Activated effector memory CD4-positive, alpha-beta T cell treated with Interleukin-2 at 50 U/mL for 16 hours (primary cell): ENCODE data around the gene MCEMP1.

ENCODE experiments used
- DNase-seq: peaks from one replicate; pipeline ENCODE4 v3.0.0-alpha.2; 2020

MCEMP1 gene

DNA sequence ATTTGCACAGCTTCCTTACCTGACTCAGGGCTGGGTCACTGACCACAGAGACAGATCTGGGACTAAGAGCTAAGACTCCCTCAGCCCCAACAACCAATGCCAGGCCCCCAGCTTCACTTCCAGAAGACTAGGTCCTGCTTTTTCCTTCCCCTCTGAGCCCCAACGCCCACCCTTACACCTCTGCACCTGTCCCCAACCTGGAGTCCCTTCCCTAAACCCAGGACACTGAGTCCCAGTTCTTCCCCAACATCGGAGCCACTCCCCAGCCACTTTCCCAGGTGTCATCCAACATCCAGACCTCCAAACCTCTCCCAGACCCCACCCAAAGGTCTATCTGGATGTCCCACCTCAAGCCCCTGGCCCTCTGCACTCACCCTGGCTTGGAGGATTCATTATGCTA, 22.1 kb downstream of the MCEMP1 start:
- DNase-seq, result no peak

DNA sequence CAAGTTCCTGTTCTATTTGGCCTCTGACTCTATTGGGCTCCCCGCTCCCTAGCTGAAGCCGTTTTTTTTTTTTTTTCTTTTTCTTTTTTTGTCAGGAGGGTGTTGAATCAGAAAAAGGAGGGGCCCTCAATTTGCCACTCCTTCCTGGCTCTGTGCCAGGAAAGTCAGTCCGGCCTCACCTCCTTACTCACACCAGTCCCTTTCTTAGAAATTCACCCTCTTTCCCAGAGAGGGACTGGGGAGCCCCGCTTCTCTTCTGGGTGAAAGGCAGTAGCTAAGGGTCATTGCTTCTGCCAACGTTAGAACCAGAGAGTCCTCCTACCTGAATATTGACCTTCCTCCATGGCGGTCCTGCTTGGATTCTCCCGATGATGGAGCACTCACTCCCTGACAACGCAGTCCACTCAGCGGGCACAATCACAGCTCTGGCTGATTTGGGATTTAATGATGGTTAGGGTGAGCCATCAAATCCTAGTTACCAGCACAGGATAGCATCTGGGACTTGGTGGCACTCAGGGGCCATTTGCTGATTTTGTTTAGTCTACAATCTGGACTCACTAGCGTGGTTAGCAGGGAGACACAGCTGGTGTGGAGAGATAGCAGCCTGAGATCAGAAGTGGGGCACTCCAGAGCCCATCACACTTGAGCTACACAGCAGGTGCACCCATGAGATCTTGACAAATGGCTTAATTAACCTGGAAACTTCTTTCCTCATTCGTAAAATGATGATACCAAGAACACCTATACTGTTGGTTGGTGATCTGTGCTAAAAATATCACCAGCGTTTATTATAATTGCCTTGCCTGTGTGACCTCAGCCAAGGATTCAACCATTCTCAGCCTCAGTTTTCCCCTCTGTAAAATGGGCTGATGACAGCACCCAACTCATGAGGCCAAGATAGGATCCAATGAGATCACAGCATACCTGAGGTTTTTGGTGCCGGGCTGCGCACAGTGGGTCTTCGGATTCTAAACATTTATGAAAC, 22.8 kb downstream of the MCEMP1 start:
- no peak for DNase-seq

DNA sequence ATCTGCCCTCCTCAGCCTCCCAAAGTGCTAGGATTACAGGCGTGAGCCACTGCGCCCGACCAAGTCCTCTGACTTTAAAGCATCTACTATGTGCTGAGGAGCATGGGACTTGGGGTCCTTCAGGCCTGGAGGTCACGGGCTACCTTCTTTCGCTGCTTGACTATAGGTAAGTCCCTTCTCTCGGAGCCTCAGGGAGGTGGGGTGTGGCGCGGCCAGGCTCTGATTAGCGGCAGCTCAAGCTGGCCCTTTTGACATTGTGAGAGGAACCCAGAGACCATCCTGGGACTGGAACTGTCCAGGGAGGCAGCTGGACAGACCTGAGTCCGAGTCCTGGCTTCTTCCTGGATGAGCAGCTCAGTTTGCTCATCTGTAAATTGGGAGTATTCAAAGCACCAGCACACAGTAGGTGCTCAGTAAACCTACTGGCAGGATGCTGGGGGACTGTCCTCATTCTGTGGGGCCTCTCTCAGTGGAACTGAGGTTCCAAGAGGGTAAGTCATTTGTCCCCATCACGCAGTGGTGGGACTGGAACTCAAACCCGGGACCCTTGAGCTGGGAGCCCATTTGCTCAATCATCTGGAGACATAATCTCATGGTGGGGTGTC, 24.3 kb downstream of the MCEMP1 start:
- DNase-seq, result no peak

DNA sequence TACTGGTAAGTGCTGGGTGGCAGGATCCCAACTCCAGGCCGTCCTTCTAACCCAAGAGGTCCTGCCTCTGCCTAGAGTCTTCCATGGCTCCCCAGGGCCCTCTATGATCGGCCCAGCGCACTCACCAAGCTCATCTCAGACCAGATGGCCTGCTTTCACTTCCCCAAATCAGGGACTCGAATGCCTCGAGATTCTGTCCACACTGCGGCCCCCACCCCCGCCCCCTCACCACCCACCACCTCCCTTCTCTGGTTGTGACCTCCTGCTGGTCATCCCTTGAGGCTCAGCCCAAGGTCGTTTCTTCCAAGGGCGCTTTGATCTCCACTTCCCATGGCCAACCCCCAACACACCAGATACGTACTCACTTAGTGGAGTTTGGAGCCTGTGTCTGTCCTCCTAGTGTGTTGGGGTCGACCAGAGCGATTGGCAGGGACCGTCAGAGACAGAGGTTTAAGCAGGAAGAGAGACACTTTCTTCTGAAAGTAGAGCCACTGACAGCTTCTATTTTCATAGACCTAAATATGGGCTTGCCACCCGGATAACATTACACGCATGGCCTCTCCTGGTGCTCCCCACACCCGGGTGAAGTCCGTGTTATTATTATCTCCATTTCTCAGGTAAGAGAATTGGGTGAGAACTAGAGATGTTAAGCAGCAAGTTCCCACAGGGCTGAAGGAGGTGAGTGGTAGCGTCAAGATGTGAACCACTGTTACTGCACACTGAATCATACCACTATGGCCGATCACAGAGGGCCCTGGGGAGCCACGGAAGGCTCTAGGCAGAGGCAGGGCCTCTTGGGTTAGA, 25.0 kb downstream of the MCEMP1 start, which contains the start of gene FCER2:
TSS of gene FCER2 (minus strand) at position 478 of the 804 bp plus-strand sequence. CDS start 2,371 bp downstream, outside the sequence.
- no peak for DNase-seq

DNA sequence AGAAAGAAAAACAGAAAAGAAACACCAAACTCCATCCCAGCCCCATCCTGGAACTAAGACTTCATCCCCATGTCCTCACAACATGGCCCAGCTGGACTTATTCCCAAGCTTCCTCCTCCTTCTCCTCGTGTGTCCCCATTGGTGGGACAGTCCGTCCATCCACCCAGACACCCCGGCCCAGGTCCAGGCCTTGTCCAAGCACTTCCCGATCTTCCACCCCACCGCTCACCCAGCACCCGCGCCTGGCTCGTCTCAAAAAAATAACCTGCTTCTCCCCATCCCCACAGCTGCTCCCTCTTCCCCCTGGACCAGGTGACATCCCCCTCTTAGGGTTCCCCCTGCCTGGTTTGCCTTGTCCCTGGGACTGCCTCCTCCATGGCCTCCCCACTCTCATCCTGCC, 26.4 kb downstream of the MCEMP1 start:
- no peak for DNase-seq

DNA sequence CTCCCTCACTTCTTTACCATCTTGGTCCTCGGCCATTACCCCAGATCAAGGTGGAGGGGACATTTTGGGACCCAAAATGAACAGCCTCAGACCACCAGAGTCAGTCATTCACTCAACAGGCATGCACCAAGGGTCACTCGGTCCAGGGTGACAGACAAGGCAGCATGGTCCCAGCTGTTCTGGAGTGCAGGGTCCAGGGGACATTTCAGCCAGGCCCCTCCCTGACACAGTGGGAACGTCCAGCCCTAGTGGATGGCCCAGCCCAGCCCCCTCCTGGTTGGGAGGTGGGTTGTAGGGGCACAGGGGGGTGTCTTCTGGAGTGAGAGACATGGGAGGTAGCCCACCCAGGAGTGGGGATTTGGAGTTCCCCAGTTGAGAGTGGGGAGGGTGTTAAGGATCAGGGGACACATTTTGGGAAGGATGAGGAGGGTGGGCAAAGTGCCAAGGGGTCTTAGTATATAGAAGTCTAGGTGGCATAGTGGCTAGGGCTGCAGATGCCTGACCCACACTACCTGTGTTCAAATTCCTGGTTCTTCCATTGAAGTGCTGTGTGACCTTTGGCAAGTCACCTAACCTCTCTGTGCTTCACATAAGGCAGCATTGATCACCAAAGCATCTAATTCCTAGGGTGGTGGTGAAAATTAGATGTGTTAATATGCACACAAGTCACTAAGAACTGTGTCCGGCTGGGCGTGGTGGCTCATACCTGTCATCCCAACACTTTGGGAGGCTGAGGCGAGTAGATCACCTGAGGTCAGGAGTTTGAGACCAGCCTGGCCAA, 27.6 kb downstream of the MCEMP1 start:
- no peak for DNase-seq

DNA sequence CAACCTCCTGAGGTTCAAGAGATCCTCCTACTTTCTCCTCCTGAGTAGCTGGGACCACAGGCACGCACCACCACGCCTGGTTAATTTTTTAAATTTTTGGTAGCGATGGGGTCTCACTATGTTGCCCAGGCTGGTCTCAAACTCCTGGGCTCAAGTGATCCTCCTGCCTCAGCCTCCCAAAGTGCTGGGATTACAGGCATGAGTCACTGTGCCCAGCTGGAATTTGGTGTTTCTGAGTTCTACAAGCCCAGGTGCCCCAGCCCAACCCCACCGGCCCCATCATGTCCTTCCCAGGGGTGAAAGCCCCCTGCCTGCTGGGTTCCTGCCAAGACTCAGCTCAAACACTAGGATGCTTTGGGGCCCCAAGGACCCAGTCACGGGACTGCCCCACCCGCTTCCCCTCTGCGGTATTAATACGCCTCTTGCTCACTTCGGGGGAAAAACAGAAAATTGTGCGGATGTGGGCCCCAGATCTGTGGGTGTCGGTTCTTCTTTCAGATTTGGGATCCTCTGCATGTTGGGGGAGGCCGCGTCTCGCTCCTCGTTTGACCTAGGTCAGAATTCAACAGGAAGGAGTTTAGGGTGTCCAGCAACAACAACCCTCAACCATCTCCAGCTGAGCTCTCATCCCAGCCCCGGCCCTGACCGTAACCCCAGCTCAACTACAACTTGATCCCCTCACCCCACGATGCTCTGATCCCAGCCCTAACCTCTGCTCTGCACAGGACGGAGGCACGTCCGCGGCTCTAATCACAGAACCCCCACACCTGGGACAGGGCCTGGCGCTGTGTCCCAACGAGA, 28.7 kb downstream of the MCEMP1 start:
- peak; percentile 65 for DNase-seq

DNA sequence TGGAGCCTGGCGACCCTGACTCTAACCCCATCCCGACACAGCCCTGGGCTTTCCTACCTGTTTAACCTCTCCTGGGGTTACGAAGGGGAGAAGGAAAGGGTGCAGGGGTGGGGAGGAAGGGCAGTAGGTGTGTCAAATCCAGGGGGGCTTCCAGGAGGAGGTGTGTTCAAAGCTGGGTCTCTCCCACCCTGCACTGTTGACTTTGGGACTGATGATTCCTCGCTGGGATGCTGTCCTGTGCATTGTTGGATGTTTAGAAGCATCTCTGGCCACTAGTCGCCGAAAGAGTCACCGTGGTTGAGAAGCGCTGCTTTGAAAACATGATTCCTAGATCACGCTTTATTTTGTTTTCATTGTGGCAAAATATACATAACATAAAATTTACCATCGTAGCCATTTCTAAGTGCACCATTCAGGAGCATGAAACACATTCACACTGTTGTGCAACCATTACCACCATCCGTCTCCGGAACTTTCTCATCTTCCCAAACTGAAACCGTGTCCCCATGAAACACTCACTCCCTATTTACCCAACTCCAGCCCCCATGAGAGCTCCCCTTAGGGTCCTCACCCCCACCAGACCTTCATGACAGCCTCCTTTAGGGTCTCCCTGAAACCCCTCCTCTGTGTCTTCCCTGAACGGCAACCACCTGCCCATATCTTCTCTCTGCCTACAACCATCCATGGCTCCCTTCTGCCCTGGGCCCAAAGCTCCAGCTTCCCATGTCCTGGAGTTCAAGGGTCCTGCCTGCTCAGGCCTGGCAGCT, 29.5 kb downstream of the MCEMP1 start:
- DNase-seq, result no peak

DNA sequence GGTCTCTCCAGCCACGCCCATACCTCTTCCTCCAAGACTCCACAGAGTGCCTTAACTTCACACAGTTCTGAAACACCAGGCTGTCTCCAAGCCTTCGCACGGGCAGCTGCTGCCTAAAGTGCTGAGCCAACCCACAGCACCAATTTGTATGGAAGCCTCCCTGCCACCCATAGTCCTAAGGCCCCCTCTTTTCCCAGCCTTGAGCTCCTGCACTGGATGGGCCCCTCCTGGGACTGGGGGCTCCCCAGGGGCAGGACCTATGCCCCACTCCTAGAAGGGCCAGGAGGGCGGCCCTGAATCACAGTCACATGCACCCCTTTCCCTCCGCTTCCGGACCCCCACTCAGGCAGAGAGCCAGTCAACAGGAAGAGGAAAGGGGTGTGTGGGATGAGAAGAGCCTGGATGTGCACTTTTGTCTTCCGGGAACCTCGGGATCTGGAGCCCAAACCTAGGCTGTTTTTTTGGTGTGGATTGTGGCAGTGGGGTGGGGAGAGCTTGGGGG, 30.1 kb downstream of the MCEMP1 start:
- DNase-seq, result no peak

DNA sequence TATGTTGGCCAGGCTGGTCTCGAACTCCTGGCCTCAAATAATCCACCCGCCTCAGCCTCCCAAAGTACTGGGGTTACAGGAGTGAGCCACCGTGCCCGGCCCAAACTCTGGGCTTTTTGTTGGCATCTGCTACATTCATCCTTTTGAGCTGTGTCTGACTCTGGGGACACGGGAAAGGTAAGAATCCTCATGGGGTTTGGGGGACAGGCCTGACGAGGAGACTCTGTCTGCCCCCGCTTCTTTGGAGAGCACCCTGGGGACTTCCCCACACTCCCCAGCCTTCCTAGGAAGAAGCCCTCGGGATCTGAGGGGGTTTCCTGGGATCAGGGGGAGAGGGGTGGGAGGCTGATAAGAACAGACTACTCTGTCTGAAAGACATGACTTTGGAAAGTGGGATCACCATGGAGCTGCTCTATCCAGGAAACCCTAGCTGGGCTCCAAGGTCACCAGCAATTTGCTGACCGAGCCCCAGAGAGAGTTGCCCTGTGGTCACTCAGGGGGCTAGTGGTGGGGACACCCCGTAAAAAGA, 33.1 kb downstream of the MCEMP1 start:
- no peak for DNase-seq

DNA sequence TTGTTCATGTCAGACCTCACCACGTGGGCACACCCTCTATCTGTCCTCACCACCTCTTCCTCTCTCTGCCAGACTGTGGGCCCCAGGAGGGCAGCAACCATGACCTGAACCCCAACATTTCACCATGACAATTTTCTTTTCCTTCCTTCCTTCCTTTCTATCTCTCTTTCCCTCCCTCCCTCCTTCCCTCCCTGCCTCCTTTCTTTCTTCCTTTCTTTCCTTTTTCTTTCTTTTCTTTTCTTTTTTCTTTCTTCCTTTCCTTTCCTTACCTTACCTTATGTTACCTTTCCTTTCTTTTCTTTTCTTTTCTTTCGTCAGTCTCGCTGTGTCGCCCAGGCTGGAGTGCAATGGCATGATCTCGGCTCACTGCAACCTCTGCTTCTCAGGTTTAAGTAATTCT, 33.7 kb downstream of the MCEMP1 start:
- DNase-seq, result no peak

DNA sequence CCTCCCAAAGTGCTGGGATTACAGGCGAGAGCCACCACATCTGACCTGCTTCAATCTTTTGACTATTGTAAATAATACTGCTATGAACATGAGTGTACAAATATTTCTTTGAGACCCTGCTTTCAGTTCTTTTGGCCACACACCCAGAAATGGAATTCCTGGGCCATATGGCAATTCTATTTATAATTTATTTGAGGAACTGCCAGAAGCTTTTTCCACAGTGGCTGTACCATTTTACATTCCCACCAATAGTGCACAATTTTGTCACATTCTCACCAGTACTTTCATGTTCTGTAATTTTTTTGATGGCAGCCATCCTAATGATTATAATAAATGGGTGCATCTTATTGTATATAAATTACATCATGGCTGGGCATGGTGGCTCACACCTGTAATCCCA, 38.8 kb downstream of the MCEMP1 start:
- DNase-seq, result no peak

DNA sequence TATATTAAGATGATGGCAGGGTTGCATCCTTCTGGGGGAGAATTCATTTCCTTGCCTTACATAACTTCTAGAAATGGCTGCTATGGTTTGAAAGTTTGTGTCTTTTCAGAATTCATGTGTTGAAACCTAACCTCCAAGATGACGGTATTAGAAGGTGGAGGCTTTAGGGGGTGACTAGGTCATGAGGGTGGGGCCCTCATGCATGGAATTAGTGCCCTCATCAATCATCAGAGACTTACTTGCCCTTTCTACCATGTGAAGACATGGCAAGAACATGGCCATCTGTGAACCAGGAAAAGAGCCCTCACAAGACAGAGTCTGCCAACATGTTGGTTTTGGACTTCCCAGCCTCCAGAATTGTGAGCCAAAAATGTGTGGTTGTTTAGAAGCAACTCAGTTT, 39.9 kb downstream of the MCEMP1 start:
- no peak for DNase-seq

DNA sequence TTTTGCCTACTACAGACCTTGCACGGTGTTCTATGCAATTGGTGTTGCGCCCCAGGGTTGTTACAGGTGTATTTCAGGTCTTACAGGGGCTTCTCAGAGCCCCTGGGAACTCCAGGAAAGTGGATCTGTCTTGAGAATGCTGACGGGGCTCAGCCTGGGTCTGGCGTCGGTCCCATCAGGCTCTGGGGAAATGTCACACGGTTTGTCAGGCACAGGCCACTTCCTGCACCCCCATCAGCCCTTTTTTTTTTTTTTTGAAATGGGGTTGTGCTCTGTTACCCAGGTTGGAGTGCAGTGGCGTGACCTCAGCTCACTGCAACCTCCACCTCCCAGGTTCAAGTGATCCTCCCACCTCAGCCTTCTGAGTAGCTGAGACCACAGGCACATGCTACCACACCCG, 41.8 kb downstream of the MCEMP1 start:
- no peak for DNase-seq

DNA sequence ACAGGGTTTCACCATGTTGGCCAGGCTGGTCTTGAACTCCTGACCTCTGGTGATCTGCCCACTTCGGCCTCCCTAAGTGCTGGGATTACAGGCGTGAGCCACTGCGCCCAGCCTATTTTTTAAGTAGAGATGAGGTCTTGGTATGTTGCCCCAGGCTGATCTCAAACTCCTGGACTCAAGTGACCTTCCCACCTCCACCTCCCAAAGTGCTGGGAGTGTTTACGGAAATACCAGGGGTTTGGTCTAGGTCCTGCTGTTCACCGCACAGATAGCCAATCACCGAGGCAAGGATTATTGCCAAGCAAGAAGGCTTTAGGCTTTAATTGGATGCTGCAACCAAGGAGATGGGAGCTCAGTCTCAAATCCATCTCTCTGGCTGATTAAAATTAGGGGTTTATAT, 43.5 kb downstream of the MCEMP1 start:
- DNase-seq, result no peak

DNA sequence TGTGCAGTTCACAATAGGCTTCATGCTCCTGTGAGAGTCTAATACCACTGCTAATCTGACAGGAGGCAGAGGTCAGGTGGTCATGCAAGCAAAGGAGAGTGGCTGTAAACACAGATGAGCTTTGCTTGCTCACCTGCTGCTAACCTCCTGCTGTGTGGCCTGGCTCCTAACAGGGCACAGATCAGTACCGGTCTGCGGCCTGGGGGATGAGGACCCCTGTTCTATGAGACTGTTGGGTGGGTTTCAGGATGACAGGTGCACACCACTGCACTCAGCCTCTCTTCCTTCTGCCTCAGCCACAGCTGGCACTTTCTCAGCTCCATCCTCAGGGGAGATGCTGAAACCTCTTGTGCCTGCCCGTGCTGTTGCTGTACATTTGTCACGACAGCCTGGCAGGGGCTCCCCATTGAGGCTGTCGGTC, 45.4 kb downstream of the MCEMP1 start:
- no peak for DNase-seq

DNA sequence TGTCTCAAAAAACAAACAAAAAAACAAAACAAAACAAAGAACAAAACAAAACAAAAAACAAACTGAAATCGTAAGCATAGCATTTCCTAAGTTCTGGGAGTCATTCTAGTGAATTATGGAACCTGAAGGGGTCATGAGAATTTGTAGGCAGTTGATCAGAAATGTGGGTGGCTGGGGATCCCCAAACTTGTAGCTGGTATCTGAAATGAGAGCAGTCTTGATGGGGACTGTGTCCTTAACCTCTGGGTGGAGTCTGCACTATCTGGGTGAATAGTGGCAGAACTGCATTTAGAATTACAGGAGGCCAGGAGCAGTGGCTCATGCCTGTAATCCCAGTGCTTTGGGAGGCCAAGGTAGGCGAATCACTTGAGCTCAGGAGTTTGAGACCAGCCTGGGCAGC, 48.9 kb downstream of the MCEMP1 start:
- DNase-seq, result no peak

DNA sequence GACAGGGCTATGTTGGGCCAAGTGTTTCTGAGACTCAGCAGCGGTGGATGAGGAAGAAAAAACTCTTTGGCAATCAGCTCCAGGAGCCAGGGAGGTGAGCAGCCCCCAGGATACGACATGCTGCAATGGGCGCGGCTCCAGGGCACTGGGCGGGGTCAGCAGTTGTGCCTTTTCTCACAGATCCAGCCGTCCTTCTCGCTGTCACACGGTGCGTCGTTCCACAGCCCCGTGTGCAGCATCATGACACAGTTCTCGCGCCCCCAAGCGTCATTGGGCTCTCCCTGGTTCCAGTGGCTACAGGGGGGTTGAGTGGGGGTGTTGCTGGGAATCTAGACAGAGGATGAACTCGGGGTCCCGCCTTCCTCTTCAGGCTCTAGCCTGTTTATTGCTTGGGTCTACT, 52.3 kb downstream of the MCEMP1 start:
- DNase-seq, result no peak
